ENCODE measurements around the gene WBP4.

The WBP4 gene

DNA sequence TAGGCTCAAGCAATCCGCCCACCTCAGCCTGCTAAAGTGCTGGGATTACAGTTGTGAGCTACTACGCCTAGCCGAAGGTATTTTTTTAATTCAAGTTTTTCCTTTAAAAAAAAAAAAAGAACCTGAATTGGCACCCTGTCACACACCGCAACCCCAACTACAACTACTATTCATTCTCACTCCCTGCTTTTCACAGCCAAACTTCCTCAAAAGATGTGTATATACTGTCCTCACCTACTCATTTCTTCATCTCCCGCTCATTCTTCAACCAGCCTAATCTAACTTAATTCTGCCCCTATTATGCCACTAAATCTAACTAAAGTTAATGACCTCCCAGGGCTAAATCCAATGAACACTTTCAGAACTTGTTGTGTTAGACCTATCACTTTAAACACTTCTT is 12.7 kb upstream of the WBP4 start:
- DNase-seq (ENCODE audit: low spot score), result no peak

DNA sequence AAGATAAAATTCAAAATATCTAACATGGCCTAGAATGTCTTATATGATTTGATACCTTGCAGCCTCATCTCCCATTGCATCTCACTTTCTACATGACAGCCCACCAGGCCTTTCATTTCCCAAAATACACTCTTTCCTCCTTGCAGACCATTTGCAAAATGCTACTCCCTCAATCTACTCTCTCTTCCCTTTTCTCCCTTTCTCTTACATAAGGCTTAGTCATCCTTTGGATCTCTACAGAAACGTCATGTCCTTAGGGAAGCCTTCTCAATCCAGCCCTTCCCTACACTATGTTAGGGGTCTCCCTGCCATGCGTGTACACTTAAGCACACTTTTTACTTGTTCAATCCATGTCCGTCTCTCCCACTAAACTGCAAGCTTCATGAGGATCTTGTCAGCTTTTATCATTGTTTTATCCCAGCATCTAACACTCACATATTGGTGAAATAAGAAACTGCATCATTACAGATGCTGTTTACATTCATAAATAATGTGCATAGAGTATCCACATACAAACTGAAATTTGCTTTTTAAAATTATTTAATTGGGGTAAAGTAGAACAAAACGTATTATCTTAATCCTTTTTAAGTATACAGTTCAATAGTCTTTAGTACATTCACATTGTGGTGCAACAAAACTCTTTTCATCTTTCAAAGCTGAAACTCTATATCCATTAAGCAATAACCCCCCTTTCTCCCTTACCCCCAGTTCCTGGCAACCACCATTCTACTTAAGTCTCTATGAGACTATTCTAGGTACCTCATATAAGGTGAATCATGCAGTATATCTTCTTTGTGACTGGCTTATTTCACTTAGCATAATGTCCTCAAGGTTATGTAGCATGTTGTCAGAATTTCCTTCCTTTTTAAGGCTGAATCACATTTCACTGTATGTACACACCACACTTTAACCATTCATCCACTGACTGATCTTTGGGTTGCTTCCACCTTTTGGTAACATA is 11.5 kb upstream of the WBP4 start:
- no peak for DNase-seq (ENCODE audit: low spot score)

GRCh38 chr13:41052441-41052840 is 8.9 kb upstream of the WBP4 start:
- DNase-seq (ENCODE audit: low spot score), result no peak

DNA sequence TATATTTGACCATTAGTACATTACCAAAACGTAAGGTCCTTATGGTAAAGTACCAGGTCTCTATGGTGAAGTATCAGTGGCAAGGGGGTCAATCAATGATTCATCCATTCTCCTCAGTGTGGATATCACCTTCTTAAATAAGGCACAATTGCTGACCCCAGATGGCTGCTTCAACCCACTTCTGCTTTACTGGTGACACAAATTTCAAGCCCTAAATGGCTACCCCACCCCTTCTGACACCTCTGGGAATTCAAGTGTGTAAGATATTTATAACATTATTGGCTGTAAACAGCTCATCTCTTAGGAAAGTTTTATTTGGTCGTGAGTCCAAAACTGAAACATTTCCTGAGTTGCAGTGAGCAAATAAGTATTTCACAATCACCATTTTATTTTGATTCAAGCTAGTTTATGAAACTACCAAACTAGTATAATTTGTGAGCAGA is 7.9 kb upstream of the WBP4 start:
- DNase-seq (ENCODE audit: low spot score), result no peak

GRCh38 chr13:41054212-41054877 is 7.0 kb upstream of the WBP4 start:
- no peak for DNase-seq (ENCODE audit: low spot score)

DNA sequence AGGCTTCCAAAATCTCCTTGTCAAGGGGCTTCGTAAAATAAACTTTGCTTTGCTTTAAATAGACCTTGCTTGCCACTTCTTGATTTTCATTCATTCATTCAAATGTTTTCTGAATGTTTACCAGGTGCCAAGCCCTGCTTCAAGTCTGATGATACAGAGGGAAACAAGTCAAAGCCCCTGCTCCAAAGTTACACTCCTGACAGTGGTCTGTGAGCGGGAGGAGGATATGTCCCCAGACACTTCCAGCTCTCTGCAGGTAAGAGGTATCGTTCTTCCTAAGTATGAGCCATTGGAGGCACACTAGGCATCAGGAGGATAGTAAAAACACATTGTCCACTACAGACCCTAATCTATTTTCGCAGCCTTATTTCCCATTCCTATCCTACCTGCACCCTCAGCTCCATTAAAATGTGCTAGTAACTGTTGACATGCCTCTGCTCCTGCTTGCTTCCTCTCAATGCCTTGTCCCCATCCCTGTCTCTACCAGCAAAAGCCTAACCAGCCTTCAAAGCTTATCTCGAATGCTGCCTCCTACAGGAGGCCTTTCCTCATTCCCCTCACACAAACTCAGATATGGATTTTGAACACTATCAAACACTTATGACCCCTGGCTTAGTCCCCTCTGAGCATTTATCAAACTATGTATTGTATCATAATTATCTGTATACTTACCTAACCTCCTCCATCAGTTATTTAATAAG is 6.2 kb upstream of the WBP4 start:
- peak; percentile 34 for DNase-seq (ENCODE audit: low spot score)

- DNase-seq (ENCODE audit: low spot score), result no peak
These were observed 5.1 kb upstream of the WBP4 start for GRCh38 chr13:41056194-41056593.

DNA sequence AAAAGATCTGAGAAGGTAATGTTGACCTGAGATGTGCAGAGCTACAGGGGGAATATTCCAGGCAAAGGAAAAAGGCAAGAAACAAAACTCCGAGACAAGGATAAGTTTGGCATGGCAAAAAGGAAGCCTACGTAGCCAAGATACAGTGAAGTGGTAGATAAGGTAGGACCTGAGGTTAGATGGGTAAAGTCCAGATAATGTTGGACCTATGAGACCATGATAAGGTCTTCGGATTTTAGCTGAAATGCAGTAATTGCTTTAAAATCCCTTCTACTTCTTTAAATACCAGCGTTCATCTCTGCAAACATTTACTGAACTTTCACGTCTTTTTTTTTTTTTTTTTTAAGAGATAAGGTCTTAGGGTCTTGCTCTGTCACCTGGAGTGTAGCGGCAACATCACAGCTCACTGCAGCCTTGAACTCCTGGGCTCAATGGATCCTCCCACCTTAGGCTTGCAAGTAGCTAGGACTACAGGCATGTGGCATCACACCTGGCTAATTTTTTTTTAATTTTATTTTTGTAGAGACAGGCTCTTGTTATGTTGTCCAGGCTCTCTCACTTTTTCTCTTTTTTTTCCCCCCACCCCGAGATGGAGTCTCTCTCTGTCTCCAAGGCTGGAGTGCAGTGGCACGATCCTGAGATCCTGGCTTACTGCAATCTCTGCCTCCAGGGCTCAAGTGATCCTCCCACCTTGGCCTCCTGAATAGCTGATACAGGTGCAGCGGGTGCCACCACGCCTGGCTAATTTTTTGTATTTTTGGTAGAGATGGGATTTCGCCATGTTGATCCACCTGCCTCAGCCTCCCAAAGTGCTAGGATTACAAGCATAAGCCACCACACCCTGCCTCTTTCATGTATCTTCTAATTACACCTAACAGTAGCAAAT is 4.2 kb upstream of the WBP4 start:
- DNase-seq (ENCODE audit: low spot score), result no peak

DNA sequence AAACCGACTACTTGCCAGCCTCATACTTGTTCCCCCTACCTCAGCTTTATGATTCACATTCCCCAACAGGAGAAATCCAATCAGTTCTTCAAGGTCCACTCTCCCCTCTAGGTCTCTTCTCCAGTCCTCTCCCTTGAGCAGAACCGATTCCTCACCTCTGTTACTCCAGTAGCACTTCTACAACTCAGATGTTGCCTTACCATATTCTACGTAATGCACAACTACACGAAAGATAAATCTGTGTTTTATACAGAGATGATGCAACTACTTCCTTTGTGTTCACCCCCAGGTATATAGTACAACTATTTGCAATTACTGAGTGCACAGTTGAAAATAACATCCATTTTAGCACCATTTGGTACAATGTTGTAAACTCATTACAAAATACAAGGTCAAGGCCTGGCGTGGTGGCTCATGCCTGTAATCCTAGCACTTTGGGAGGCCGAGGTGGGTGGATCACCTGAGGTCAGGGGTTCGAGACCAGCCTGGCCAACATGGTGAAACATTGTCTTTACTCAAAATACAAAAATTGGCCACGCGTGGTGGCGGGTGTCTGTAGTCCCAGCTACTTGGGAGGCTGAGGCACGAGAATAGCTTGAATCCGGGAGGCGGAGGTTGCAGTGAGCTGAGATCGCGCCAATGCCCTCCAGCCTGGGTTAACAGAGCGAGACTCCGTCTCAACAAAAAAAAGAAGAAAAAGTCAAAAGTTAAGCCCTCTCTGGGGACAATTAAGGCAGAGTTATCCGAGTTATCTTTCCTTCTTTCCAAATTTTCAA is 2.8 kb upstream of the WBP4 start:
- DNase-seq (ENCODE audit: low spot score), result no peak

- DNase-seq (ENCODE audit: low spot score), result no peak
These were observed 1.7 kb upstream of the WBP4 start for GRCh38 chr13:41059456-41060081.

GRCh38 chr13:41060082-41060723 is 1.1 kb upstream of the WBP4 start:
- DNase-seq (ENCODE audit: low spot score), result peak; percentile 73

DNA sequence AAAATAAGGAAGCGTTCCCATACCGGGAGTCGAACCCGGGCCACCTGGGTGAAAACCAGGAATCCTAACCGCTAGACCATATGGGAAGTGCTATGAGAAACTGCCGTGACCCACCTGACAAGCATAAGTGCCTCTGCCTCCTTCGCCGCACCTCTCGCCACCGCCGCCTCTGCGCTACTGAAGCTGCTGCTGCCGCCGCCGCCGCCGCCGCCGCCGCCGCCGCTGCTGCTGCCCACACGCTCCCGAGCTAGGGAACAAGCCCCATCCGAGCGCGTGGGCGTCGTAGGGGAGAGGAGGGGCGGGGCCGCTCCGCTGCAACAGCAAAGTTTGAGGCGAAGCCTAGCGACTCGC is 610 bp upstream of the WBP4 start:
- DNase-seq (ENCODE audit: low spot score), result no peak

DNA sequence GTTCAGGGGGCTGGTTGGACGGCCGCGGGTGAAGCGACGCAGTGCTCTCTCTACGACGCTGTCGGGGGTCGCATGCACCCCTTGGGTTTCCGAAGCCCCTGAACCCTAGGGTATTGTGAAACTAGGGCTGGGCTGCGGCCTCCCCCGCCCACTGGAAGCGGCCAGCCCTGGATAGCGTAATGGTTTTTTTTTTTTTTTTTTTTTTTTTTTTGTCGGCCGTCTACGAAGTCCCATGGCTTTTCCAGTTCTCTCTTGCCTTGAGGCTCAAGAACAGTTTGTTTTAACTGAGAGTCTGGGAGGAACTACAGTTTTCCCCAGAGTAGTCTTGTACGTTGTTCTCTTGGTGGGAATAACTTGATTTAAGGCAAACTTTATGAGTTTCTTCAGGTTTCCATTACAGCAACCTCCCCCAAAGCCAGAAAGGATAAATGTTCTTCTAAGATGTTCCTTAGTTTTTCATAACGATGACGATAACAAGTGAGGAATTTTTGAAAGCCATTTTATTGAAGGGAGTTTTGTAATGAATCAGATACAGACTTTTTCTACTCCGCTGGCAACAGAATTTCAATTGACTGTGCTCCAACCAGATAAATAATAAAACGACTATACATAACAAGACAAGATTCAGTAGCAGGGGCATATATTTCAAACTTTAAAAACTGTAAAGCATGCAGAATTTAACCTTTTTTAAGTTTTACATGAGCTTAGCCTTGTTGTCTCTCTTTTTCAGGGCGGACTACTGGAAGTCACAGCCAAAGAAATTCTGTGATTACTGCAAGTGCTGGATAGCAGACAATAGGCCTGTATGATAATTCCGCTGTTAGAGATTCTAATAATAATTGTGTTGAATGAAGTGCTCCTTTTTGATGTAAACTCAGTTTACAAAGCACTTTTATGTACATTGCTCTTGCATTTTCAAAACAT is 867 bp downstream of the WBP4 start:
- DNase-seq (ENCODE audit: low spot score), result peak; percentile 34

DNA sequence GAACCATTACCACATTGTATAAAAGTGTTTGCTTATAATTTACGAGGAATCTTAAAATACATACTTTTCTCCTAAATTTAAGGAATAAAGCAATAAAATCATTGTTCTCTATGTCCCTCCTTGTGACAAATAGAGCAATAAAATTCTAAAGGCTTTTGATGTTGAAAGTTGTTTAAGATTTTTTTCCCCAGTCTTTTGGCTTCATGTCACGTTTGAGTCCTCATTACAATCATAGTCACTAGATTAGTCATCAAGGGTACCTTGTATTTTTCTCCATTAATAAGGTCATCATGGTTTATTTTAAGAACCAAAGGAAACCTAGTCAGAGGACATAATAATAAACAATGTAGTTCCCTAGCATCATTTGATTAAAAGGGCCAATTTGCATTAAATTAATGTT is 3.2 kb downstream of the WBP4 start:
- DNase-seq (ENCODE audit: low spot score), result no peak

DNA sequence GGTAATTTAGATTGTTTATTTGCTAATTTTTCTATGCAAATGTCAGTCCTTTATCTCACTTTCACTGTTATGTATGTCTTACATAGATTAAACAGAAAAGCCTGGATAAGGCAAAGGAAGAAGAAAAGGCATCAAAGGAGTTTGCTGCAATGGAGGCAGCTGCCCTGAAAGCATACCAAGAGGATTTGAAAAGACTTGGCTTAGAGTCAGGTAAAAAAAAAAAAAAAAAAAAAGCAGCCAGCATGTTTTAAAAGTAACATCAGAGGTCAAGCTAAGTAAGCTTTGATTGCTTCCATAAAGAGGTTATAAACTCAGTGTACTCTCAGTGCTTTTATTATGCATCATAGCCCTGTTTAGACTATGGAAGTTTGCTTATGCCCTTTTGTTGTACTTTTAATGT is 3.8 kb downstream of the WBP4 start:
- DNase-seq (ENCODE audit: low spot score), result no peak

DNA sequence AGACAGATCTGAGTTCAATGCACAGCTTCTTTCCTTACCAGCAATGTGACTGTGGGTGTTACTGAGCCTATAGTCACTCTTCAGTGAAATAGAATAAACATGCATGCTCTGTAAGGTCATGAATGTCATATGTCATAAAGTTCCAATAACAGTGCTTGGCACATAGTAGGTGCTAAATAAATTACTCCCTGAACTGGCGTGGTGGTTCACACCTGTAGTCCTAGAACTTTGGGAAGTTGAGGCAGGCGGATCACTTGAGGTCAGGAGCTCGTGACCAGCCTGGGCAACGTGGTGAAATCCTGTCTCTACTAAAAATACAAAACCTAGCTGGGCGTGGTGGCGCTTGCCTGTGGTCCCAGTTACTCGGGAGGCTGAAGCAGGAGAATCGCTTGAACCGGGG is 13.2 kb downstream of the WBP4 start:
- DNase-seq (ENCODE audit: low spot score), result no peak

- DNase-seq (ENCODE audit: low spot score), result no peak
These were observed 13.7 kb downstream of the WBP4 start for GRCh38 chr13:41075034-41075433.

DNA sequence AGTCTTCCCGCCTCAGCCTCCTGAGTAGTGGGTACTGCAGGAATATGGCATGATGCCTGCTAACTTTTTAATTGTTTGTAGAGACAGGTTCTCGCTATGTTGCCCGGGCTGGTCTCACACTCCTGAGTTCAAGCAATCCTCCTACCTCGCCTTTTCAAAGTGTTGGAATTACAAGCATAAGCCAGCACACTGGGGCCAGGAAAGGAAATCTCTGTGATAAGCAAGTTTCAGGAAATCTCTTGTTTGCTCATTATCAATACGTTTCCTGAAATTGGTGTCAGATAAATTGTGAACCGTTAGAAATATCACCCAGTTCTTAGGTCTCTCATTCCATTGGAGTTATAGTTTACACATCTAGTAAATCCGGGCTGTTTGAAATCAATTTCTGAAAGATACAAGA is 14.2 kb downstream of the WBP4 start:
- no peak for DNase-seq (ENCODE audit: low spot score)

- no peak for DNase-seq (ENCODE audit: low spot score)
These were observed 16.2 kb downstream of the WBP4 start for GRCh38 chr13:41077475-41077874.
